ENCODE results near the gene SIGMAR1.

The SIGMAR1 gene

DNA sequence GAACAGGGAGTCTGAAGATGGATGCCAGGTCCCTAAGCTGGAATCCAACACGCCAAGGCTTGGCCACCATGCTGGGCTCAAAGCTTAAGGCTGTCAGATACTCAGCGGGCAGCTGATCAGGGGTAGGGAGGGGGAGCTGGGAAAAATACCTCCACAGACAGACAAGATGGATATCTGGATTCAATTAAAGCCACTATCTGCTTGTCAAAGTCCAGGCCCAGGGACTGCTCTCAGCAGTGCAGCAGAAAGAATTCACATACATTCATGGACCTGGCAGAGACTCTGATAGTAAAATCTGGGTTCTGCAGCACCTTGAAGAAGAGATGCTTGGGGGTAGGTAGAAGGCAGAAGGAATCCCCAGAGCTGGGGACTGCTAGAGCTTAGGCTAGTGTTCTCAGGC, 22.5 kb downstream of the SIGMAR1 start:
- TF ChIP-seq, protein P1, sequence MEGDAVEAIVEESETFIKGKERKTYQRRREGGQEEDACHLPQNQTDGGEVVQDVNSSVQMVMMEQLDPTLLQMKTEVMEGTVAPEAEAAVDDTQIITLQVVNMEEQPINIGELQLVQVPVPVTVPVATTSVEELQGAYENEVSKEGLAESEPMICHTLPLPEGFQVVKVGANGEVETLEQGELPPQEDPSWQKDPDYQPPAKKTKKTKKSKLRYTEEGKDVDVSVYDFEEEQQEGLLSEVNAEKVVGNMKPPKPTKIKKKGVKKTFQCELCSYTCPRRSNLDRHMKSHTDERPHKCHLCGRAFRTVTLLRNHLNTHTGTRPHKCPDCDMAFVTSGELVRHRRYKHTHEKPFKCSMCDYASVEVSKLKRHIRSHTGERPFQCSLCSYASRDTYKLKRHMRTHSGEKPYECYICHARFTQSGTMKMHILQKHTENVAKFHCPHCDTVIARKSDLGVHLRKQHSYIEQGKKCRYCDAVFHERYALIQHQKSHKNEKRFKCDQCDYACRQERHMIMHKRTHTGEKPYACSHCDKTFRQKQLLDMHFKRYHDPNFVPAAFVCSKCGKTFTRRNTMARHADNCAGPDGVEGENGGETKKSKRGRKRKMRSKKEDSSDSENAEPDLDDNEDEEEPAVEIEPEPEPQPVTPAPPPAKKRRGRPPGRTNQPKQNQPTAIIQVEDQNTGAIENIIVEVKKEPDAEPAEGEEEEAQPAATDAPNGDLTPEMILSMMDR (IDR thresholded peaks at IDR 0.05; ENCODE audit: extremely low read depth, missing control alignments): no peak

GRCh38 chr9:34612788-34613390, 24.7 kb downstream of the SIGMAR1 start:
- TF ChIP-seq, protein P1 (IDR thresholded peaks at IDR 0.05; ENCODE audit: extremely low read depth, missing control alignments): peak; percentile 73
- peak; percentile 85 for DNase-seq (ENCODE audit: low spot score)

More for the DNA sequence above, 22.5 kb downstream of the SIGMAR1 start:
- no peak for DNase-seq (ENCODE audit: low spot score)

DNA sequence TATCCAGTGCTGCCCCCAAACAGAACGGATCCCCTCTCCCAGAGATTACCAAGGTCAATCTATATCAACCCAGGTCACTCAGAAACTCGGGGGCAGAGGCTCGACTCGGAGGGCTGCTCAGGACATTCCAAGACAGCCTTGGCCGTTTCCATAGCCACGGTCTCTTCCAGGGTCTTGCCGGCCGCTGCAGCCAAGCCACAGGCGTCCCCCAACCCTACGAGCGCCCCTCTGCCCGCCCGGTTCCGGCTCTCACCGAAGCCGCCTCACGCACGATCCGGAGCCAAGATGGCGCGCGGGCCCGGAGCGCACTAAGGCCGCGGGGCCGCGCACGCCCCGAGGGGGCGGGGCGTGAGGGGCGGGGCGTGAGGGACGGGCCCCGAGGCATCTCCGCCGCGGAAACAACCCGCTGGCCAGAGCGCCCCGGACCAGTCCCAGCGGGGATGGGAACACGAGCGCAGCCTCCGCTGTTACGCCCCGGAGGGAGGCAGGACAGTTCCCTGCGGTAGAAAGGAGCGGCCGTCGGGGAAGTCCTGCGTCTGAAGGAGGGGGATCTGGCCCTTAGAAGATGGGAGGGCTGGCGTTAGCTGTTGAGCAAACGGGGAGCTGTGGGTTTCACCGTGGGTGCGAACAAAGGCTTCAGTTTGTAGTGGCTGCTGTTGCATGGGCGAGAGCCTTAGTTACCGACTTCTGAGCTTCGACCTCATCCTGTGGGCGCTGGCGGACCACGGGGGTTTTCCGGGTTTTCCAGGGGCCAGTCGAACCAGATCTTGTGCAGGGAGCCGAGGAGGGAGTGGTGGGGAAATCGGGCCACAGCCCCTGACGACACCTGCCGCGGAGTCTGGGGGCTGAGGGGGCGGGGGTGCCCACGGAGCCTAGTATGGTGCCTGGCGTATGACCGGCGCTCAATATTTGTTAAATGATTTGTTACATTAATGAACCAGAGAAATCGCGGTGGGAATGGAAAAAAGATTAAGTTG, 25.5 kb downstream of the SIGMAR1 start, which contains the start of gene RPP25L:
Gene RPP25L, minus strand, starts transcription at position 287 of the 977 bp plus-strand sequence. CDS start 801 bp downstream, outside the sequence.
- peak; percentile 96 for DNase-seq (ENCODE audit: low spot score)
- TF ChIP-seq, protein P1 (IDR thresholded peaks at IDR 0.05; ENCODE audit: extremely low read depth, missing control alignments): no peak

GRCh38 chr9:34611251-34611810, 26.3 kb downstream of the SIGMAR1 start:
- TF ChIP-seq, protein P1 (IDR thresholded peaks at IDR 0.05; ENCODE audit: extremely low read depth, missing control alignments): no peak
- DNase-seq (ENCODE audit: low spot score): no peak

DNA sequence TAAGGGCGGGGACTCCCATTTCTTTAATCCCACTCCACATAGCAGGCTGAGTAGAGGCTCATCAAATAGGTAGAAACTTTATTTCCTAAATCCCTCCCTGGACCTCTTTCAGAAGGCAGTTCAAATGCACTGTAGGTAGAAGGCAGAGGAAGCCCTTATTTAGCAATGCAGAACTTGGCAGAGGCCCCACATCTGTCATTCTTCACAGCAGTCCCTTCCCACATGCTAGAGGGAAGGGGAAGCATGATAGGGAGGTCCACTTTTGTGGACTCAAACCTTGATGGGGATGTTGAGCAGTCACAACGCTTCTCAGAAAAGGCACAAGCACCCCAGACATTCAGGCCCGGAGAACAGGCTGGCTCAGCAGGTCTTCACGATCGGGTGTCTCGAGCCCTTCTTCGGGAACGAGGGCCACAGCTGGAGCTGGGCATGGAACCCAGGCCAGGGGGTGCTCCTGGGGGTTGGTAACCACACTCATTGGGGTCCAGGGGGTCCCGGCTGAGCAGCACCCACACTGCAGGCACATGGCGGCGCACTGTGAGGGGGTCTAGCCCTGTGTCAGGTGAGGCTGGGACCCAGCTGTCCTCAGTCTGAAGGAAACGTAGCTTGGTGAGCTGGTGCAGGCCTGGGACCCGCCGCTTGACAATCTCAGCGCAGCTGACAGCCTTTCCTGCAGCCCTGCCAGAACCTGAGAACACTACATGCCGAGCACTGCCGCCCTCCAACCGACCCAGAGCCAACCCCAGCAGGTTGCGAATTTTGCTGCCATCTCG, 27.0 kb downstream of the SIGMAR1 start:
- DNase-seq (ENCODE audit: low spot score): no peak
- TF ChIP-seq, protein P1 (IDR thresholded peaks at IDR 0.05; ENCODE audit: extremely low read depth, missing control alignments): no peak

GRCh38 chr9:34607331-34607730, 30.3 kb downstream of the SIGMAR1 start:
- TF ChIP-seq, protein P1 (IDR thresholded peaks at IDR 0.05; ENCODE audit: extremely low read depth, missing control alignments): no peak
- DNase-seq (ENCODE audit: low spot score): no peak

Measured in GM20000 (cell line).